CD4-positive, alpha-beta T cell treated with Interleukin-2 at 100 ng/mL for 4 hours (primary cell): ENCODE measurements around the gene MARCKS.
"Not testable (repeated sequence)": the region's sequence is repeated elsewhere in the genome, so short reads cannot be mapped to it uniquely, and the experiment has no call there.

Source experiments
- DNase-seq: peaks from one replicate; pipeline ENCODE4 v3.0.0-alpha.2; 2020; ENCODE audit warnings: low spot score

The MARCKS gene

GRCh38 chr6:113884011-113884410, 26.9 kb downstream of the MARCKS start:
- no peak for DNase-seq

- no peak for DNase-seq
Observed at GRCh38 chr6:113886512-113886911, 29.4 kb downstream of the MARCKS start.

GRCh38 chr6:113888493-113888892, 31.3 kb downstream of the MARCKS start:
- no peak for DNase-seq

- DNase-seq, result no peak
Observed at GRCh38 chr6:113888956-113889630, 31.9 kb downstream of the MARCKS start.

- no peak for DNase-seq
Observed at GRCh38 chr6:113893451-113893850, 36.3 kb downstream of the MARCKS start.

- DNase-seq, result no peak
Observed at GRCh38 chr6:113893866-113894265, 36.7 kb downstream of the MARCKS start.

GRCh38 chr6:113894712-113895674, 37.8 kb downstream of the MARCKS start:
- no peak for DNase-seq

GRCh38 chr6:113901482-113901881, 44.3 kb downstream of the MARCKS start:
- DNase-seq, result no peak

- no peak for DNase-seq
Observed at GRCh38 chr6:113903666-113904330, 46.7 kb downstream of the MARCKS start.

- no peak for DNase-seq
Observed at GRCh38 chr6:113907102-113907815, 50.1 kb downstream of the MARCKS start.

- no peak for DNase-seq
Observed at GRCh38 chr6:113908801-113909200, 51.7 kb downstream of the MARCKS start.

- peak; percentile 63 for DNase-seq
Observed at GRCh38 chr6:113909224-113909856, 52.2 kb downstream of the MARCKS start.

- DNase-seq, result not testable (repeated sequence)
Observed at GRCh38 chr6:113910285-113910684, 53.1 kb downstream of the MARCKS start.
